B cell (primary cell): Measurements from ENCODE around the gene RPL19. TPM values are rescaled to one million over a fixed set of nuclear protein-coding genes. Genes with fewer than 3 reads are reported as not detected.

Experiments used
- ATAC-seq: fragments of 200-7000 bp; cut with Tn5 transposase; one replicate; pipeline ENCODE4 v1.10.0; 2021; ENCODE audit warnings: low read depth, mild to moderate bottlenecking, moderate number of reproducible peaks, moderate library complexity
- CTCF ChIA-PET: fragments of 350-600 bp; sonication (Branson Sonifier 250); formaldehyde crosslinking; loops from one replicate; lab custom pipeline; 2021; ENCODE audit warnings: antibody characterized with exemption, inconsistent platforms; lab: Charles Lee
- POLR2A ChIA-PET: fragments of 350-600 bp; sonication (Branson Sonifier 250); formaldehyde crosslinking; loops from one replicate; lab custom pipeline; 2021; ENCODE audit warnings: antibody characterized with exemption; lab: Charles Lee
- DNase-seq: peaks from one replicate; pipeline ENCODE4 v3.0.0; 2013
- H2AFZ ChIP-seq: 2 replicates; pipeline ENCODE4 v1.6.1; 2012; ENCODE audit warnings: mild to moderate bottlenecking, low read depth, low read length; ENCODE audit not compliant: insufficient read depth, poor library complexity, severe bottlenecking
- H3K27ac ChIP-seq, 2 donors: 1 replicate in 1 of 2; 2 replicates in 1 of 2; pipeline ENCODE4 v1.5.1; 2012 to 2013; ENCODE audit warnings: low read length in 2 of 2, mild to moderate bottlenecking in 2 of 2, moderate library complexity in 1 of 2
- H3K27me3 ChIP-seq, 4 experiments: fragments of 200-600 bp in 1 of 4; sonication (generic) in 1 of 4; replicated peaks in 1 of 4; 1 replicate in 2 of 4; 2 replicates in 2 of 4; pipeline versions ENCODE4 v1.6.1 to v1.7.0; 2013 to 2016; ENCODE audit warnings: low read length in 3 of 4, mild to moderate bottlenecking in 2 of 4, mixed read lengths in 1 of 4, moderate library complexity in 1 of 4; ENCODE audit not compliant: insufficient read depth in 4 of 4, control insufficient read depth in 3 of 4; ENCODE audit errors: control extremely low read depth in 1 of 4
- H3K36me3 ChIP-seq, 2 experiments: replicated peaks in 1 of 2; 1 replicate in 1 of 2; 2 replicates in 1 of 2; pipeline versions ENCODE4 v1.6.1 to v1.7.1; 2013; ENCODE audit warnings: low read length in 1 of 2; ENCODE audit not compliant: insufficient read depth in 2 of 2, control insufficient read depth in 1 of 2; ENCODE audit errors: control extremely low read depth in 1 of 2, extremely low read depth in 1 of 2
- H3K4me1 ChIP-seq, 2 donors: fragments of 200-600 bp in 1 of 2; sonication (generic) in 1 of 2; 1 replicate in 1 of 2; 2 replicates in 1 of 2; pipeline versions ENCODE4 v1.5.1 to v1.6.1; 2013 to 2017; ENCODE audit warnings: low read length in 2 of 2; ENCODE audit not compliant: control insufficient read depth in 2 of 2, insufficient read depth in 2 of 2
- H3K4me2 ChIP-seq: replicated peaks from 2 replicates; pipeline ENCODE3; 2012; ENCODE audit warnings: mild to moderate bottlenecking, low read depth, low read length; ENCODE audit not compliant: poor library complexity, severe bottlenecking
- H3K4me3 ChIP-seq, 5 experiments: fragments of 200-600 bp in 1 of 5; sonication (generic) in 1 of 5; 1 replicate in 3 of 5; 2 replicates in 2 of 5; pipeline versions ENCODE4 v1.5.1 to v1.7.0; 2011 to 2016; ENCODE audit warnings: low read length in 4 of 5, mild to moderate bottlenecking in 4 of 5, low read depth in 2 of 5, control low read depth in 1 of 5, moderate library complexity in 1 of 5; ENCODE audit not compliant: insufficient read depth in 1 of 5; ENCODE audit errors: control extremely low read depth in 1 of 5, extremely low read depth in 1 of 5
- H3K79me2 ChIP-seq: fragments of 200-600 bp; sonication (generic); one replicate; pipeline ENCODE4 v1.6.0; 2016; ENCODE audit warnings: low read length; ENCODE audit not compliant: control insufficient read depth, insufficient read depth
- H3K9ac ChIP-seq: fragments of 200-600 bp; sonication (generic); 2 replicates; pipeline ENCODE4 v1.6.1; 2017; ENCODE audit warnings: mild to moderate bottlenecking, low read length, moderate library complexity
- H3K9me3 ChIP-seq, 3 donors: one replicate each; pipeline versions ENCODE4 v1.6.1 to v1.7.1; 2013; ENCODE audit warnings: low read length in 2 of 3; ENCODE audit not compliant: control insufficient read depth in 2 of 3, insufficient read depth in 1 of 3; ENCODE audit errors: control extremely low read depth in 1 of 3
- H4K20me1 ChIP-seq: 2 replicates; pipeline ENCODE4 v1.6.0; 2012; ENCODE audit warnings: mild to moderate bottlenecking, low read length; ENCODE audit not compliant: insufficient read depth, control insufficient read depth, poor library complexity, severe bottlenecking
- H3K27ac Mint-ChIP-seq: one replicate; pipeline ENCODE4 v1.8.0; 2021; ENCODE audit warnings: mixed read lengths
- H3K27me3 Mint-ChIP-seq: one replicate; pipeline ENCODE4 v1.8.0; 2021; ENCODE audit warnings: mixed read lengths
- H3K4me1 Mint-ChIP-seq: one replicate; pipeline ENCODE4 v1.8.0; 2021; ENCODE audit warnings: mixed read lengths
- H3K4me3 Mint-ChIP-seq: one replicate; pipeline ENCODE4 v1.8.0; 2021; ENCODE audit warnings: mixed read lengths
- H3K9me3 Mint-ChIP-seq: one replicate; pipeline ENCODE4 v1.8.0; 2022; ENCODE audit warnings: mixed read lengths; ENCODE audit not compliant: insufficient read depth
- CTCF ChIP-seq: fragments of 200-600 bp; IDR thresholded peaks from one replicate; pipeline ENCODE4 v1.8.0; 2022; ENCODE audit warnings: antibody characterized with exemption, mild to moderate bottlenecking
- EZH2 ChIP-seq: IDR thresholded peaks from 2 replicates; pipeline ENCODE4 v1.6.1; 2012; ENCODE audit warnings: borderline replicate concordance, low read depth, mild to moderate bottlenecking, moderate library complexity, low read length; ENCODE audit not compliant: insufficient read depth, poor library complexity, severe bottlenecking
- WGBS: methylation state at CpG from one replicate; pipeline ENCODE4 v1.1.5; 2013; ENCODE audit warnings: missing lambda C conversion rate; ENCODE audit not compliant: insufficient coverage; 5-methylcytosine and 5-hydroxymethylcytosine counted together
- intact Hi-C: fragments of 100-400 bp; cut with micrococcal nuclease; formaldehyde crosslinking; loops from one replicate; pipeline ENCODE4 v1.10.0; 2022
- polyA plus RNA-seq: library from polyadenylated mRNA; depleted of rRNA; stranded (reverse); fragments of >200 nt; gene quantifications from 2 replicates; pipeline ENCODE4 v1.2.3, GENCODE V29; 2012
- total RNA-seq, 2 donors: library from RNA; stranded (reverse); fragments of 120-200 nt in 1 of 2; gene quantifications; 1 replicate in 1 of 2; 2 replicates in 1 of 2; pipeline versions ENCODE4 v1.2.3 to v1.2.4, GENCODE V29; 2013 to 2022

The RPL19 gene
- total and polyA plus RNA-seq, 2 donors (not counting 1 experiment from before 2014, with no cell fraction given), result 3,041 to 3,233 TPM

- Histone ChIP-seq H3K27ac (no peak overlapping the region), H3K4me3 (no peak overlapping the region), H3K36me3 (no peaks in the 10 kb centered on the region), H3K79me2 (no peaks in the 10 kb centered on the region), H3K9ac (no peak overlapping the region), H2AFZ (no peak overlapping the region), H3K27me3 (peaks cover 0 to 3% (median 0%) of the 10 kb centered on the region in 4 experiments), H4K20me1 (no peaks in the 10 kb centered on the region), H3K4me2 (no peak overlapping the region), H3K4me1 (peaks cover 2 to 8% of the 10 kb centered on the region in 2 donors), H3K9me3 (no peaks in the 10 kb centered on the region)
- DNase-seq (no peak), ATAC-seq (no peak)
- TF ChIP-seq EZH2 (no peak), CTCF (no peak)
- Mint-ChIP-seq H3K27me3 (peaks cover 2% of the 10 kb centered on the region), H3K27ac (no peak overlapping the region), H3K9me3 (no peaks in the 10 kb centered on the region), H3K4me3 (no peak overlapping the region), H3K4me1 (peaks cover 9% of the 10 kb centered on the region)
- ChIA-PET CTCF (interaction anchor here (0.6 to 2.2 kb wide), 4 partner anchors 9 to 397 kb away, joined by 3 to 9 read pairs (median 3); no protein-coding TSS in a partner anchor), POLR2A (interaction anchor here (0.7 kb wide), 1 partner anchor 362 kb away, joined by 4 read pairs; no protein-coding TSS in a partner anchor)
- intact Hi-C loops, result no loop called here
- 100% methylated on average over 2 of the region's 2 CpGs for WGBS
These were observed 41.5 kb upstream of the RPL19 start for GRCh38 chr17:39158623-39159022.

GRCh38 chr17:39161962-39162361 is 38.1 kb upstream of the RPL19 start:
- no peak for DNase-seq
- no peaks in the 10 kb centered on the region for H3K9me3 Mint-ChIP-seq
- Histone ChIP-seq H3K9me3 (peaks cover 0 to 9% (median 0%) of the 10 kb centered on the region in 3 donors), H3K4me3 (no peak overlapping the region), H3K4me1 (peaks cover 18% of the 10 kb centered on the region in 2 donors), H3K79me2 (no peaks in the 10 kb centered on the region), H3K4me2 (no peak overlapping the region), H3K9ac (no peak overlapping the region), H3K36me3 (no peaks in the 10 kb centered on the region), H3K27ac (no peak overlapping the region), H3K27me3 (peaks cover 0 to 27% (median 8%) of the 10 kb centered on the region in 4 experiments), H2AFZ (no peak overlapping the region), H4K20me1 (no peaks in the 10 kb centered on the region)
- intact Hi-C loops, result no loop called here
- TF ChIP-seq EZH2 (no peak), CTCF (no peak)
- ATAC-seq, result no peak
- ChIA-PET CTCF (interaction anchor here (0.6 to 6.0 kb wide), 6 partner anchors 8 to 88 kb away, joined by 3 to 58 read pairs (median 4); no protein-coding TSS in a partner anchor), POLR2A (no interaction called here)
- 0% methylated on average over 1 of the region's 2 CpGs for WGBS
- no peak overlapping the region for H3K27ac Mint-ChIP-seq
- H3K4me3 Mint-ChIP-seq, result no peak overlapping the region
- H3K4me1 Mint-ChIP-seq, result peaks cover 20% of the 10 kb centered on the region
- peaks cover 10% of the 10 kb centered on the region for H3K27me3 Mint-ChIP-seq
